Stimulated activated CD8-positive, alpha-beta memory T cell treated with anti-CD3 and anti-CD28 coated beads, Interleukin-15, amount 100 ng/mL, for 24 hours (primary cell): ENCODE results near the gene RGS9.

ENCODE experiments used
- DNase-seq: peaks from one replicate; pipeline ENCODE4 v3.0.0-alpha.2; 2020; ENCODE audit warnings: low read depth

RGS9 gene

GRCh38 chr17:65219124-65219523, 82.0 kb downstream of the RGS9 start:
- DNase-seq, result no peak

DNA sequence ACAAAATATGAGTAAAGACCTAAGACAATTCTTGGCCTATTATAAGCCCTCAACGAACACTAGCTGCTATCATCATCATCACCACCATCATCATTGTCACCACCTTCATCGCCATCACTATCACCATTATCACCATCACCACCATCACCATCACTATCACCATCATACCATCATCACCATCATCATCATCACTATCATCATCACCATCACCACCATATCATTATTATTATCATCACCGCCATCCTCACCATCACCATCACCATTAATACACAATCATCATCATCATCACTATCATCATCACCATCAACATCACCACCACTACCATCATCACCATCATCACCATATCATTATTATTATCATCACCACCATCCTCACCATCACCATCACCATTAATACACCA, 82.5 kb downstream of the RGS9 start:
- DNase-seq, result no peak

DNA sequence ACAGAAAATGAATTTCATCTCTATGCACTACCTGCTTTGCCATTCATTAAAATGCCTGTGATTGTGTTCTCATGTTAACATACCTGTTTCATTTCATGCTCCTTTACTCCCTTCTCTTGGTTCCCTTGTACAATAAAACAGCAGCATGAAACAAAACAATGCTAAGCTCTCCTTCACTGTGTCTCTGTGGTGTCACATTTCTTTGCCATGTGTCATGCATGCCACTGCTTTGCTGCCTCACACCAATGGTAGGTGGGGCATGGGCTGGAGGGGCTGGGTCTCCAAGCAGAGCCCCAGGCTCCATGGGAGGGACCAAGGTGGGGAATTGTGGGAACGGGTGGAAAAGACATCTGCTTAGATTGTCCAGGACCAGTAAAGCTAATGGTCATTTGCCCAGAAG, 83.6 kb downstream of the RGS9 start:
- DNase-seq, result no peak

DNA sequence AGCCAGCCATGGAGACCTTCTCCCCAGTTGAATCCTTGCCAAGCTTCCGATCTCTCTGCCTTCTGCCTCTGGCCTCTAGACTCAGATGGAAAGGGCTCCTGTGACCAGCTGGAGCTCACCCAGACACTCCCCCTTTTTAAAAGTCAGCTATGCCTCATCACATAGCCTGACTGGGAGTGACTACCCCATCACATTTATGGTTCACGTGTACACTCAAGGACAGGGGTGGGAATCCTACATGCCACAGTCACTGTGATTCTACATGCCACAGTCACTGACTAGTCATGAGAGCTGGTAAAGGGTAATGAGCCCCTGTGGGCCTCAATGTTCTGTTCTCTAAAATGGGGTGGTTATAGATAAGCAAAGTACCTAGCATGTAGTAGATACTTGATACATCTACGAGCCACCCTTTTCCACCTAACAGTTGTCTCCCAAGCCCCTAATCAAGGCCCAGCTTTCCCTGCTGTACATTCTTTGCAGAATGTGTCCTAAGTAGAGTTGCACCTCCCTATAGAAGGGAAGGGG, 85.1 kb downstream of the RGS9 start:
- no peak for DNase-seq

- no peak for DNase-seq
Observed at GRCh38 chr17:65225061-65225460, 87.9 kb downstream of the RGS9 start.

DNA sequence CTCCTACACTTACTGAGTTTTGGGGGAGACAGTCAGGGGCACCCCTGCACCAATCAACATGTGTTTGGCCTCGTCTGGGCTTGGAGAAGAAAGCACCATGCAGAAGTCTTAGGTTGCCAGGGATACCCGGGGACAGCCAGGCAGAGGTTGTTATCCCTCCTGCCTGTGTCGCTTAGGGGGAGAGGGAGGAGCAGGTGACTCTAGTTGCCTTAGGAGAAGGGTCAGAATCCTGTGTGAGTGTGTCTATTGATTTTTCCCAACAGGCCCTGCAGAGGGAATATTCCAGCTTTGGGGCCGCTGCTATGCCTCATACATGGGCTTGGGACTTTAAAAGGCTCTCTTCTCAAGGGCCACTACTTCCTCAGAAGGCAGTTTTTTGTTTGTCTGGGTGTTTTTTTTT, 89.1 kb downstream of the RGS9 start:
- no peak for DNase-seq

DNA sequence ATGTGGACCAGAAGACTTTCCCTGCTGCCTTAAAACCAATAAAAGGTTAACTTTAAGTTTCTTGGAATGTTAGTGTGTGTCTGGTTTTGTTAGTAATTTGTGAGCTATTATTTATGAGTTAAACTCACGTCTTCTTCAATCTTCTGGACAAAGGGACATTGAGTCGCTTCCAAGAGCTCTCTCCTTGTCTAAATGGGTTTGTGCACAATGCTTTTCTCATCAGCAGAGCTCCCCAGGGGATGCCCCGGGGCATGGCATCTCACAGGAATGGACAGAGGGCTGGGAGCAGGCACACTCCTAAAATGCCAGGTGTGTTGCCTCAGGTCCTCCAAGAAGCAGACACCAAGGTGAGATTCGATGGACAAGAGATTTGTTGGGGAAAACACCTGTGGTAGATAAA, 90.5 kb downstream of the RGS9 start:
- DNase-seq, result no peak

- DNase-seq, result no peak
Observed at GRCh38 chr17:65228287-65228686, 91.1 kb downstream of the RGS9 start.

- no peak for DNase-seq
Observed at GRCh38 chr17:65228734-65229620, 91.8 kb downstream of the RGS9 start.

- no peak for DNase-seq
Observed at GRCh38 chr17:65229621-65229995, 92.4 kb downstream of the RGS9 start.

- no peak for DNase-seq
Observed at GRCh38 chr17:65230040-65230439, 92.9 kb downstream of the RGS9 start.

GRCh38 chr17:65231086-65231485, 93.9 kb downstream of the RGS9 start:
- DNase-seq, result no peak

GRCh38 chr17:65231662-65232335, 94.6 kb downstream of the RGS9 start:
- DNase-seq, result no peak

DNA sequence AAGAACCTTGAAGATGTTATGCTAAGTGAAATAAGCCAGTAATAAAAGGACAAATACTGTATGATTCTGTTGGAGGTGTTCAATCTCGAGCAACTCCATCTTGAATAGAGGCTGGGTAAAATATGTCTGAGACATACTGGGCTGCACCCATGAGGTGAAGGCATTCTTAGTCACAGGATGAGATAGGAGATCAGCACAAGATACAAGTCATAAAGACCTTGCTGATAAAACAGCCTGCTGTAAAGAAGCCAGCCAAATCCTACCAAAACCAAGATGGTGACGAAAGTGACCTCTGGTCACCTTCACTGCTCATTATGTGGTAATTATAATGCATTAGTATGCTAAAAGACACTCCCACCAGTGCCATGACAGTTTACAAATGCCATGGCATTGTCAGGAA, 98.1 kb downstream of the RGS9 start:
- DNase-seq, result no peak

DNA sequence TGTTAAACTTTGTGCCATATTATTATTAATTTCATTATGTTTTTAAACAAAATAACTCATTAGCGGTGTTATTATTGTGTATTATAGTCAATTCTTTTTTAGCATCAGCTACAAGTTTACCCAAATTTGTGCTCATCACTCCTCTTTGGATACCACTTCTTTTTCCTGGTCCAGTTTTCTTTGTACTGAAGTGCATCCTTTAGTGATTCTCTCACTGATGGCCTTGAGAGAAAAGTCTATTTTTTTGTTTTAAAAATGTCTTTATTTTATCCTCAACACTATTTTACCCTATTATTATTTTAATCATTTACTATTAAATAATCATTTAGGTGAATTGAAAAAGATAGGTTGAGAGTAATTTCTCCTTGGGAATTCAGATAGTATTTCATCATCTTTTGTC, 99.2 kb downstream of the RGS9 start:
- no peak for DNase-seq

- DNase-seq, result no peak
Observed at GRCh38 chr17:65243838-65244625, 106.9 kb downstream of the RGS9 start.

DNA sequence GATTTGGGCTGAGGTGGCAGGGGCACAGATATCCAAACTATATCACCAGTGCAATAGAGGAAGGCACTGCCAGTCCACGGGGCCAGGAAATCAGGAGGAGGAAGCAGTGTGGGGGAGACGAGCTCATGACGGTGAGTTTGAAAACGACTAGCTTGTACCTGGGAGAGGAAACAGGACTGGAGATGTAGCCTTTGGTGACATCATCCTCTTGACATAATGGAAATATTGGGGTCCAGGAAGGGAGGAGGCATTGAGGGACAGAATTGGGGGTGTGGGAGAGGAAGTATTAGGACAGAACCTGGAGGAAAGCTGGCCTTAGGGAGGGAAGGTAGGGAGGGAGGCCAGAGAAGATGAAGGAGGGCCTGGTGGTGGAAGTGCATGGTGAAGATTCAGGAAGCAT, 109.1 kb downstream of the RGS9 start:
- no peak for DNase-seq

- DNase-seq, result no peak
Observed at GRCh38 chr17:65249774-65250173, 112.6 kb downstream of the RGS9 start.

DNA sequence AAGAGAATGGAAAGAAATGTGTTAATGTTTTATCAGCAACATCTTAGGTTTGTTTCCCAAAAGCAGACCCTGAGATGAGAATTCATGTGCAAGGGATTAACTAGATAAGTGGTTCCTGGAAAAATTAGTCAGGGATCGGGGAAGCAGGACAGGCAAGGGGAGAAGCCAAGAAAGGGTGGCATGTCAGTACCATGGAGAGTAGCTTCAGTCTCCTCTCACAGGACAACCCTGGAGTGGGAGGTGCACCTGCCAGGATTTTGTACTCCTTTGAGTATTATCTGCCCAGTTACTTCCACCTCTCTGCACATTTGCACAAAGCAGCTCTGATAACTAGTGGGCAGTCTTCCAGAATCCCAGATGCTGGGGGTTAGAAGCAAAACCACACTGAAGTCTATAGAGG, 117.0 kb downstream of the RGS9 start:
- DNase-seq, result no peak

GRCh38 chr17:65259281-65259680, 122.1 kb downstream of the RGS9 start:
- no peak for DNase-seq

DNA sequence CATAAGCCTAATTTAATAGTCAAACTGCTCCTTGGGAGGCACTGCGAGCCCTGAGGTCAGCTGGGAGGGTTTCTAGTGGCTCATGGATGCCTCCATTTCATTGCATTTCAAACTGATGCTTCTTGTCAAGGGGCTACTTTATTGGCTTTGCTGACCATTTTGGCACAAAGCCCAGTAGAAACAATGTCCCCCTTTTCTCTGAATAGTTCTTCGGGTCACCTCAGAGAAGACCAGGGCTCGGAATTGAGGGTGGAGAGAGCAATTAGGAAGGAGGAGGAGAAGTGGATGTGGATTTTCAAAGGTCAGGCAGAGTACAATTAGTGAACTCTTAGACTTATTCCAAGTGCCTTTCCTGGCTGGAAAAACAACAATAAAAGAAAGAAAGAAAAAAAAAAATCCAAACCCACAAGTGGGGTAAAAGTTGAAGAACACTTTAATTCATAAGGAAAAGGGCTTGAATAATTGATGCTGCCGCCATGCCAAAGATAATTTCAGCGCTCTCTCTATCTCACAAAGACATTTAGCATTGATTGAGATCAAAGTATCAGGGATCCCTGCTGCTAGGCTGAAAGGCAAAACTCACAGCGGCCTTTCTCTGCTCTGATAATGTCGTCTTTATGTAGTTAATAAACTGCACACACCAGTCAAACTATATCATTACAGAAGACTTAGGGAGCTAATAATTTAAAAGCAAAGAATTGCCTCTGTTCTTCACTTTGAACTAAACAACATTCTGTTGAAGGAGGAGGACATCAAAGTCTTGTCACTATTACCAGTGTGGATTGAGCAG, 122.7 kb downstream of the RGS9 start:
- DNase-seq, result no peak

GRCh38 chr17:65260626-65261025, 123.5 kb downstream of the RGS9 start:
- DNase-seq, result no peak
